CD4-positive, alpha-beta T cell (primary cell): ENCODE results near the gene NAV2. TPM values are rescaled to one million over a fixed set of nuclear protein-coding genes. Genes with fewer than 3 reads are reported as not detected.

Experiments used
- ATAC-seq: fragments of 200-7000 bp; cut with Tn5 transposase; one replicate; pipeline ENCODE4 v1.10.0; 2022; ENCODE audit warnings: mild to moderate bottlenecking; ENCODE audit not compliant: poor library complexity
- CTCF ChIA-PET: fragments of 350-600 bp; sonication (Branson Sonifier 250); formaldehyde crosslinking; loops from one replicate; lab custom pipeline; 2021; ENCODE audit warnings: antibody characterized with exemption, inconsistent platforms; lab: Charles Lee
- POLR2A ChIA-PET: fragments of 350-600 bp; sonication (Branson Sonifier 250); formaldehyde crosslinking; loops from one replicate; lab custom pipeline; 2021; ENCODE audit warnings: antibody characterized with exemption, inconsistent platforms; lab: Charles Lee
- DNase-seq, 14 experiments: peaks; one replicate each; pipeline ENCODE4 v3.0.0-alpha.2; 2013 to 2020; ENCODE audit warnings: mixed read lengths in 2 of 14
- H3K27ac ChIP-seq, 2 donors: one replicate each; pipeline versions ENCODE4 v1.5.1 to v1.7.0; 2013; ENCODE audit warnings: low read length in 2 of 2, low read depth in 1 of 2, mild to moderate bottlenecking in 1 of 2
- H3K27me3 ChIP-seq, 2 experiments: 1 replicate in 1 of 2; 2 replicates in 1 of 2; pipeline versions ENCODE4 v1.6.1 to v1.7.0; 2013; ENCODE audit warnings: low read length in 2 of 2, control low read depth in 1 of 2, mild to moderate bottlenecking in 1 of 2, moderate library complexity in 1 of 2; ENCODE audit not compliant: insufficient read depth in 2 of 2, control insufficient read depth in 1 of 2
- H3K36me3 ChIP-seq: one replicate; pipeline ENCODE4 v1.6.1; 2013; ENCODE audit warnings: low read length, control low read depth; ENCODE audit not compliant: insufficient read depth
- H3K4me1 ChIP-seq: one replicate; pipeline ENCODE4 v1.6.1; 2013; ENCODE audit warnings: low read length, control low read depth; ENCODE audit not compliant: insufficient read depth
- H3K4me3 ChIP-seq: one replicate; pipeline ENCODE4 v1.5.1; 2013; ENCODE audit warnings: mild to moderate bottlenecking, low read length, moderate library complexity
- H3K9me3 ChIP-seq, 2 experiments: 1 replicate in 1 of 2; 2 replicates in 1 of 2; pipeline versions ENCODE4 v1.6.1 to v1.7.0; 2013; ENCODE audit warnings: low read length in 2 of 2, mild to moderate bottlenecking in 2 of 2, control low read depth in 1 of 2, moderate library complexity in 1 of 2; ENCODE audit not compliant: control insufficient read depth in 1 of 2, insufficient read depth in 1 of 2
- H3K27ac Mint-ChIP-seq: one replicate; pipeline ENCODE4 v1.8.0; 2020; ENCODE audit warnings: mixed read lengths
- H3K27me3 Mint-ChIP-seq: one replicate; pipeline ENCODE4 v1.8.0; 2021; ENCODE audit warnings: mixed read lengths
- H3K36me3 Mint-ChIP-seq: one replicate; pipeline ENCODE4 v1.8.0; 2021; ENCODE audit warnings: low read depth, mixed read lengths
- H3K4me1 Mint-ChIP-seq: one replicate; pipeline ENCODE4 v1.8.0; 2021; ENCODE audit warnings: low read depth, mixed read lengths
- H3K4me3 Mint-ChIP-seq: one replicate; pipeline ENCODE4 v1.8.0; 2020; ENCODE audit warnings: mild to moderate bottlenecking, mixed read lengths
- H3K9me3 Mint-ChIP-seq: one replicate; pipeline ENCODE4 v1.8.0; 2020; ENCODE audit warnings: mixed read lengths
- intact Hi-C, 2 experiments: fragments of 100-400 bp; cut with DNase I in 1 of 2; cut with micrococcal nuclease in 1 of 2; formaldehyde crosslinking; loops; one replicate each; pipeline versions ENCODE4 v1.15.1 to v1.9.0; 2023 to 2025; cut with DNase I, micrococcal nuclease
- total RNA-seq, 174 experiments: library from RNA in 2 of 174; stranded (reverse) in 2 of 174; gene quantifications; one replicate each; pipeline ENCODE4 v1.2.3 and lab custom pipeline; 2021 to 2026
- TF ChIP-seq, protein P1 (sequence below): fragments of 200-600 bp; IDR thresholded peaks from one replicate; pipeline ENCODE4 v1.8.0; 2022; ENCODE audit warnings: antibody characterized with exemption, mild to moderate bottlenecking

NAV2 gene
- total RNA-seq, 2 experiments from 2014 or later, result 0.55 to 0.64 TPM

DNA sequence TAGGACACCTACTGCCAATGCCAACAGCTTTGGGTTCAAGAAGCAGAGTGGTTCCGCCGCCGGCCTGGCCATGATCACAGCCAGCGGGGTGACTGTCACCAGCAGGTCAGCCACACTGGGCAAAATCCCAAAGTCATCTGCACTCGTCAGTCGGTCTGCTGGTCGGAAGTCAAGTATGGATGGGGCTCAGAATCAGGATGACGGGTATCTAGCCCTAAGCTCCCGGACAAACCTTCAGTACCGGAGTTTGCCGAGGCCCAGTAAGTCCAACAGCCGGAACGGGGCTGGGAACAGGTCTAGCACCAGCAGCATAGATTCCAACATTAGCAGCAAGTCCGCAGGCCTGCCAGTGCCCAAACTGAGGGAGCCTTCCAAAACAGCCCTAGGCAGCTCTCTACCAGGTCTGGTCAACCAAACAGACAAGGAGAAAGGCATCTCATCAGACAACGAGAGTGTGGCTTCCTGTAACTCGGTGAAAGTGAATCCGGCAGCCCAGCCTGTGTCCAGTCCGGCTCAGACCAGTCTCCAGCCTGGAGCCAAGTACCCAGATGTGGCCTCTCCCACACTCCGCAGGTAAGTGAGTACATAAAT lies 332.6 kb downstream of the NAV2 start:
- CTCF ChIA-PET, result no interaction called here
- Mint-ChIP-seq H3K27me3 (peaks cover 4% of the 10 kb centered on the region), H3K27ac (no peak overlapping the region), H3K9me3 (no peaks in the 10 kb centered on the region), H3K4me3 (no peak overlapping the region), H3K36me3 (no peaks in the 10 kb centered on the region), H3K4me1 (no peaks in the 10 kb centered on the region)
- POLR2A ChIA-PET, result no interaction called here
- Histone ChIP-seq H3K4me3 (no peak overlapping the region), H3K27ac (no peak overlapping the region), H3K27me3 (no peaks in the 10 kb centered on the region), H3K9me3 (peaks cover 0 to 5% of the 10 kb centered on the region in 2 experiments), H3K4me1 (no peaks in the 10 kb centered on the region), H3K36me3 (no peaks in the 10 kb centered on the region)
- no peak for ATAC-seq
- TF ChIP-seq, protein P1, sequence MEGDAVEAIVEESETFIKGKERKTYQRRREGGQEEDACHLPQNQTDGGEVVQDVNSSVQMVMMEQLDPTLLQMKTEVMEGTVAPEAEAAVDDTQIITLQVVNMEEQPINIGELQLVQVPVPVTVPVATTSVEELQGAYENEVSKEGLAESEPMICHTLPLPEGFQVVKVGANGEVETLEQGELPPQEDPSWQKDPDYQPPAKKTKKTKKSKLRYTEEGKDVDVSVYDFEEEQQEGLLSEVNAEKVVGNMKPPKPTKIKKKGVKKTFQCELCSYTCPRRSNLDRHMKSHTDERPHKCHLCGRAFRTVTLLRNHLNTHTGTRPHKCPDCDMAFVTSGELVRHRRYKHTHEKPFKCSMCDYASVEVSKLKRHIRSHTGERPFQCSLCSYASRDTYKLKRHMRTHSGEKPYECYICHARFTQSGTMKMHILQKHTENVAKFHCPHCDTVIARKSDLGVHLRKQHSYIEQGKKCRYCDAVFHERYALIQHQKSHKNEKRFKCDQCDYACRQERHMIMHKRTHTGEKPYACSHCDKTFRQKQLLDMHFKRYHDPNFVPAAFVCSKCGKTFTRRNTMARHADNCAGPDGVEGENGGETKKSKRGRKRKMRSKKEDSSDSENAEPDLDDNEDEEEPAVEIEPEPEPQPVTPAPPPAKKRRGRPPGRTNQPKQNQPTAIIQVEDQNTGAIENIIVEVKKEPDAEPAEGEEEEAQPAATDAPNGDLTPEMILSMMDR, result no peak
- no peak for DNase-seq
- intact Hi-C loops, result no loop called here

DNA sequence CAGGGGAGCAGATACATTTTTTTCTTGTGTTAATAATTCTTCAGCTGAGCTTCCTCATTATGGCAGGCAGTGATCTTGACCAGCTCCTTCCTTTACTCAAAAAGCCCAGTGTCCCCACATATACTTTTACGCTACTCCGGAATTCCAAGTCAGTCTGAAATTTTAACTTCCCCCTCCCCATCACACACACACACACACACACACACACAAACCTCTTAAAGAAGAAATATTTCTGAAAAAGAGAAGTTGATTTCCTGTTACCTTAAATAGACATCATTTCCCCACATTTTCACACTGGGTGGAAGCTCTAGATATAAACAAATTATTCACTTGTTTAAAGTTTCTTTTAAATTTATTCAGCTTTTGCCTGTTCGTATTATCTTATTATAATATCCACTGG lies 333.8 kb downstream of the NAV2 start:
- H3K27me3 Mint-ChIP-seq, result no peaks in the 10 kb centered on the region
- no peak overlapping the region for H3K27ac Mint-ChIP-seq
- no peak overlapping the region for H3K27ac ChIP-seq
- ChIA-PET POLR2A (interaction anchor here (0.6 kb wide), 1 partner anchor 36 kb away, joined by 5 read pairs; no protein-coding TSS in a partner anchor), CTCF (no interaction called here)
- H3K9me3 ChIP-seq, result peaks cover 0 to 5% of the 10 kb centered on the region in 2 experiments
- DNase-seq (no peak), ATAC-seq (no peak)
- no peaks in the 10 kb centered on the region for H3K36me3 ChIP-seq
- no peaks in the 10 kb centered on the region for H3K4me1 ChIP-seq
- no peak overlapping the region for H3K4me3 Mint-ChIP-seq
- intact Hi-C loops, result no loop called here
- no peak overlapping the region for H3K4me3 ChIP-seq
- TF ChIP-seq, protein P1, result no peak
- no peaks in the 10 kb centered on the region for H3K27me3 ChIP-seq
- H3K4me1 Mint-ChIP-seq, result no peaks in the 10 kb centered on the region
- no peaks in the 10 kb centered on the region for H3K9me3 Mint-ChIP-seq
- no peaks in the 10 kb centered on the region for H3K36me3 Mint-ChIP-seq

DNA sequence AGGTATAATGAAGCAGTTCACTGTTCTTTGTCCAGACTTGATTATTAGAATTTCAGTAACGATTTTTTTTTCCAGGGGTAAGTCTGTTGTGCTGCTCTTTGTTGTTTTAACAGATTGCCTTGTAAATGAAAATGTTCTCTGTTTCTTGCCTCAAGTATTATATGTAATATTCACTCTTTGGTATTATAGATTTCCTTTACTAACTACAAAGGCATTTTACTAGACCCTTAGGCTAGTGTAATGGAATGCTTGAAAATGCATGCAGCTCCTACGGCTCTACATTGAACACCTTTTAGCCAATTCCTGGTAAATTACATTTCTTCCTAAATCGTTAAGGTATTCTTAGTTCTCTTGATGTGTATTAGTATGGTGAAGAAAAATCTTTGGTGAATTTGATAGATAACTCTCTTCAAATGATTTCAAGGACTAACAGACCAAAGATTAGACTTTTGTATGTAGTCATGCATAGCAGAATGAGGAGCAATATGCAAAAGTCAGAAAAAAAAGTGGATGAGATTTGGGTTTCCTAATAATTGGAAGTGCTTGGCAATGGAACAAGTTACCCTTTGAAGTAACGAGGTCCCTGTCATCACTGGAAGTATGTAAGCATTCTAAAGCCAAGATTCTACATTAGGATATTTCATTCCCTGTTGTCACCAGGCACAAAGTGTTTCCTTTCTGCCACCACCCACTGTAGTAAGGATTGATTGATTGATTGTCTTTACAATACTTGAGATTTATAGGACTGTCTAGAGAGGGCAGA lies 334.6 kb downstream of the NAV2 start:
- Mint-ChIP-seq H3K27ac (no peak overlapping the region), H3K4me3 (no peak overlapping the region), H3K4me1 (no peaks in the 10 kb centered on the region), H3K27me3 (no peaks in the 10 kb centered on the region), H3K9me3 (no peaks in the 10 kb centered on the region), H3K36me3 (no peaks in the 10 kb centered on the region)
- no peaks in the 10 kb centered on the region for H3K4me1 ChIP-seq
- H3K9me3 ChIP-seq, result peaks cover 0 to 5% of the 10 kb centered on the region in 2 experiments
- TF ChIP-seq, protein P1, result no peak
- H3K36me3 ChIP-seq, result no peaks in the 10 kb centered on the region
- POLR2A ChIA-PET, result interaction anchor here (0.6 kb wide), 1 partner anchor 36 kb away, joined by 5 read pairs; no protein-coding TSS in a partner anchor
- no peaks in the 10 kb centered on the region for H3K27me3 ChIP-seq
- CTCF ChIA-PET, result no interaction called here
- intact Hi-C loops, result no loop called here
- DNase-seq, result no peak
- no peak for ATAC-seq
- no peak overlapping the region for H3K27ac ChIP-seq
- H3K4me3 ChIP-seq, result no peak overlapping the region
